ENCODE data around the gene SIX5. TPM values are rescaled to one million over a fixed set of nuclear protein-coding genes. Genes with fewer than 3 reads are reported as not detected.
"Not testable (repeated sequence)": the region's sequence is repeated elsewhere in the genome, so short reads cannot be mapped to it uniquely, and the experiment has no call there.

SIX5 gene
- total RNA-seq, 1 experiment from 2014 or later = 27.6 TPM

DNA sequence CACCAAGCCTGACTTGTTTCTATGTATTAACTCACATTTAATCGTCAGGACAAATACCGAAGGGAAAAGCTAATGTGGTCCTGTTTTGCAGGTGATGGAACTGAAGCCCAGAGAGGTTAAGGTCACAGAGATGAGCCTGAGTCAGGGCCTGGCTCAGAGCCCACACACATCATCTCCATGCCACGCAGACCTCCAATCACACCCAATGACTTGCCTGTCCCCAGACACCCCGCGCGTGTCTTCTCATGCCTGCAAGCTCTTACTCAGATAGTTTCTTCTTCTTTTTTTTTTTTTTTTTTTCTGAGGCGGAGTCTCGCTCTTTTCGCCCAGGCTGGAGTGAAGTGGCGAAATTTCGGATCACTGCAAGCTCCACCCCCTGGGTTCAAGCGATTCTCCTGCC lies 16.4 kb downstream of the SIX5 start:
- Histone ChIP-seq H3K27ac (no peak overlapping the region), H2AFZ (no peak overlapping the region), H3K27me3 (ENCODE audit: insufficient read depth, low read depth) (no peaks in the 10 kb centered on the region), H3K4me2 (no peak overlapping the region), H3F3A (ENCODE audit: insufficient read depth, low read depth) (peaks cover under 1% of the 10 kb centered on the region), H3K9me2 (ENCODE audit: insufficient read depth) (no peaks in the 10 kb centered on the region), H3K4me1 (replicated peaks; ENCODE audit: insufficient read depth) (peaks cover 10% of the 10 kb centered on the region), H3K4me3 (no peak overlapping the region), H4K20me1 (ENCODE audit: insufficient read depth) (no peaks in the 10 kb centered on the region), H3K9me3 (ENCODE audit: insufficient read depth, low read depth) (no peaks in the 10 kb centered on the region), H3K36me3 (ENCODE audit: low read depth) (no peaks in the 10 kb centered on the region), H3K79me2 (ENCODE audit: low read depth) (no peaks in the 10 kb centered on the region)
- intact Hi-C loops (cut with micrococcal nuclease; ENCODE audit: unreplicated experiment) = no loop called here
- ChIA-PET CTCF (interaction anchor here (0.7 kb wide), 1 partner anchor 1015 kb away, joined by 9 read pairs; no protein-coding TSS in a partner anchor), POLR2A (ENCODE audit: unreplicated experiment) (interaction anchor here (0.5 to 0.6 kb wide), 3 partner anchors 36 to 103 kb away, joined by 3 to 25 read pairs (median 4); no protein-coding TSS in a partner anchor)
- DNase-seq = no peak
- no TSS peak for BruUV-seq (replicated peaks)
- TF ChIP-seq CTCF (conservative IDR thresholded peaks at IDR 0.05) (no peak), EZH2 (IDR thresholded peaks at IDR 0.05; ENCODE audit: low read depth) (no peak)

DNA sequence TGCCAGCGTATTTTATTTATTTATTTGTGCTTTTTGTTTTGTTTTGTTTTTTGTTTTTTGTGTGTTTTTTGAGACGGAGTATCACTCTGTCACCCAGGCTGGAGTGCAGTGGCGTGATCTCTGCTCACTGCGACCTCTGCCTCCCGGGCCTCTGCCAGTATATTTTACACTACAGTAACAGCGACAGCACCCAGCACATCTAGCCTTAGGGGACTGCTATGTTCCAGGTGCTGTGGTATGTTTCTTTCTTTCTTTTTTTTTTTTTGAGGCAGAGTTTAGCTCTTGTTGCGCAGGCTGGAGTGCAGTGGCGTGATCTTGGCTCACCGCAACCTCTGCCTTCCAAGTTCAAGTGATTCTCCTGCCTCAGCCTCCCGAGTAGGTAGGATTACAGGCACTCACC lies 17.6 kb downstream of the SIX5 start:
- BruUV-seq (replicated peaks); POLR2A ChIA-PET (ENCODE audit: unreplicated experiment); intact Hi-C loops (cut with micrococcal nuclease; ENCODE audit: unreplicated experiment); H3K9me3 ChIP-seq (ENCODE audit: insufficient read depth, low read depth); H3K4me1 ChIP-seq (replicated peaks; ENCODE audit: insufficient read depth); H3K4me2 ChIP-seq; H3K36me3 ChIP-seq (ENCODE audit: low read depth); H3K27ac ChIP-seq; DNase-seq; CTCF ChIA-PET; H3F3A ChIP-seq (ENCODE audit: insufficient read depth, low read depth); H3K9me2 ChIP-seq (ENCODE audit: insufficient read depth); H3K4me3 ChIP-seq; H2AFZ ChIP-seq; H4K20me1 ChIP-seq (ENCODE audit: insufficient read depth); H3K79me2 ChIP-seq (ENCODE audit: low read depth); H3K27me3 ChIP-seq (ENCODE audit: insufficient read depth, low read depth): not testable (repeated sequence)

DNA sequence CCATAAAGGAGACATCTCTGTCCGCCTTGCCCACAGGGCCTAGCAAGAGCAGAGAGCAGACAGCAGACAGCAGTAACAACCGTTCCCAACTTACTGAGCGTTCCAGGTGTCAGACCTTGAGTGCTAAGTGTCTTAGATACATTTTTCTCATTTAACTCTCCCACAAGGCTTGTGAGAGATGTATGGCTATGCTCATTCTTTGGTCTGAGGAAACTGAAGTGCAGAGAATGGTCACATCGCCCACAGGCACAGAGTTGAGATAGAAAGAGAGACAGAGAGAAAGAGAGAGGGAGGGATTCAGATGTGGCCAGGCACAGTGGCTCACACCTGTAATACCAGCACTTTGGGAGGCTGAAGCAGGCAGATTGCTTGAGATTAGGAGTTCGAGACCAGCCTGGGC lies 21.5 kb downstream of the SIX5 start:
- H3K9me3 ChIP-seq (ENCODE audit: insufficient read depth, low read depth) = no peaks in the 10 kb centered on the region
- CTCF ChIA-PET = interaction anchor here (0.5 kb wide), 1 partner anchor 54 kb away, joined by 5 read pairs; no protein-coding TSS in a partner anchor
- no TSS peak for BruUV-seq (replicated peaks)

More for the DNA sequence above, 21.5 kb downstream of the SIX5 start:
- H3K36me3 ChIP-seq (ENCODE audit: low read depth) = no peaks in the 10 kb centered on the region
- H3K27ac ChIP-seq = no peak overlapping the region
- no peak overlapping the region for H3K4me3 ChIP-seq
- H4K20me1 ChIP-seq (ENCODE audit: insufficient read depth) = no peaks in the 10 kb centered on the region
- no peaks in the 10 kb centered on the region for H3K9me2 ChIP-seq (ENCODE audit: insufficient read depth)
- POLR2A ChIA-PET (ENCODE audit: unreplicated experiment) = no interaction called here
- TF ChIP-seq EZH2 (IDR thresholded peaks at IDR 0.05; ENCODE audit: low read depth) (no peak), CTCF (conservative IDR thresholded peaks at IDR 0.05) (no peak)
- H3K4me1 ChIP-seq (replicated peaks; ENCODE audit: insufficient read depth) = peaks cover 8% of the 10 kb centered on the region
- no peaks in the 10 kb centered on the region for H3K79me2 ChIP-seq (ENCODE audit: low read depth)
- H3F3A ChIP-seq (ENCODE audit: insufficient read depth, low read depth) = peaks cover 12% of the 10 kb centered on the region
- no peaks in the 10 kb centered on the region for H3K27me3 ChIP-seq (ENCODE audit: insufficient read depth, low read depth)
- no peak overlapping the region for H2AFZ ChIP-seq
- H3K4me2 ChIP-seq = no peak overlapping the region
- intact Hi-C loops (cut with micrococcal nuclease; ENCODE audit: unreplicated experiment) = no loop called here
- no peak for DNase-seq

All from PC-9 (cell line).